GM19468 (cell line): ENCODE data around the gene BRCA1.
"Not testable (repeated sequence)": the region's sequence is repeated elsewhere in the genome, so short reads cannot be mapped to it uniquely, and the experiment has no call there.

Experiments used
- ATAC-seq: cut with Tn5 transposase; IDR thresholded peaks from one replicate; pipeline ENCODE4 v1.9.1; 2021; ENCODE audit warnings: mild to moderate bottlenecking, moderate library complexity, moderate number of reproducible peaks; ENCODE audit not compliant: unreplicated experiment; ENCODE audit errors: extremely low read depth

The BRCA1 gene

DNA sequence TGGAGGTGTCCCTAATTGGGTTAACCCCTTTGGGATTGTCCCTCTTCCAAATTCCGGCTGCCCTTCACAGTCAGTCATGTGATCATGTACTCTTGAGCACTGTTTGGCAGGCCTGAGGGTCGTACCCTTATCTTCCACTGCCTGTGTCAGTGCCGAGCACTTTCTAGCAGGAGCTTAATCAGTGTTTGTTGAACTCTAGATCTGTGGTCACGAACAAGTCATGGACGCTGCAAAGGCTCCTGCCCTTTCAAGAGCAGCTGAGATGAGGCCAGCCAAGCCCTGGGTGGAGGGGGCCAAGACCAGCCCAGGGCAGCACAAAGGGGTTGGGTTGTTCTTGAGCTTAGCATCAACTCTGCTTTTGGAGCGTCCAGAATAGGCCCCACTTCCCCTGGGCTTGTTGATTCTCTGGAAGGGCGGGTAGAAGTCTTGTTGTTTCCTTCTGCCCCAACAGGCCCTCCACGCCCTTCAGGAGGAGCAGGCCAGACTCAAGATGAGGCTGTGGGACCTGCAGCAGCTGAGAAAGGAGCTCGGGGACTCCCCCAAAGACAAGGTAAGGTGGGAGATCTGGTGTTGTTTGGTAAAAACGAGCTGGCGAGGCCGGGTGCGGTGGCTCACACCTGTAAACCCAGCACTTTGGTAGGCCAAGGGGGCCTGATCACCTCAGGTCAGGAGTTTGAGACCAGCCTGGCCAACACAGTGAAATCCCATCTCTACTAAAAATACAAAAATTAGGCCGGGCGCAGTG is 113.3 kb downstream of the BRCA1 start:
- no peak for ATAC-seq

DNA sequence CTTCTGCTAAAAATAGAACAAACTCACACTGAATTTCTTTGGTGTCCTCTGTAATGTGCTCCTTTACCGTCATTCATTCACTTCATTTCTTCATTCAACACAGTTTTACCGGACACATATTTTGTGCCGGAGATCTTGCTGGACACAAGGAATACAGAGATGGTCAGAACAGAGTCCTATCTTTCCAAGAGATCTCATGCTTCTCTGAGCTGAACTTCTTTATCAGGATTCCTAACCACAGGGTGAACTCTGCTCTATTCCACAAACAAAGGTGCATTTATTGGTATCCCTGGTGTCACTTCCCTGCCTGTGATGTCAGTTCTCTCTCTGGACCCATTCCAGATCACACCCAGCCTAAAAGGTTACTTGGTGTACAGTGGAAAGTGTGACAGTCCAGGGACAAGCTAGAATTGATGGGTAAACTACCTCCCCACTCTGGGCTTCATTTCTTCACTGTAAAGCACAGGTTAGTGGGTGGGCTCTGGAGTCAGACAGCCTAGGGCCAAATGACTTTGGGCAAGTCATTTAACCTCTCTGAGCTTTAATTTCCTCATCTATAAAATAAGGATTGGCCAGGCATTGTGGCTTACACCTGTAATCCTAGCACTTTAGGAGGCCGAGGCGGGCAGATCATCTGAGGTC is 114.4 kb downstream of the BRCA1 start:
- ATAC-seq = no peak

DNA sequence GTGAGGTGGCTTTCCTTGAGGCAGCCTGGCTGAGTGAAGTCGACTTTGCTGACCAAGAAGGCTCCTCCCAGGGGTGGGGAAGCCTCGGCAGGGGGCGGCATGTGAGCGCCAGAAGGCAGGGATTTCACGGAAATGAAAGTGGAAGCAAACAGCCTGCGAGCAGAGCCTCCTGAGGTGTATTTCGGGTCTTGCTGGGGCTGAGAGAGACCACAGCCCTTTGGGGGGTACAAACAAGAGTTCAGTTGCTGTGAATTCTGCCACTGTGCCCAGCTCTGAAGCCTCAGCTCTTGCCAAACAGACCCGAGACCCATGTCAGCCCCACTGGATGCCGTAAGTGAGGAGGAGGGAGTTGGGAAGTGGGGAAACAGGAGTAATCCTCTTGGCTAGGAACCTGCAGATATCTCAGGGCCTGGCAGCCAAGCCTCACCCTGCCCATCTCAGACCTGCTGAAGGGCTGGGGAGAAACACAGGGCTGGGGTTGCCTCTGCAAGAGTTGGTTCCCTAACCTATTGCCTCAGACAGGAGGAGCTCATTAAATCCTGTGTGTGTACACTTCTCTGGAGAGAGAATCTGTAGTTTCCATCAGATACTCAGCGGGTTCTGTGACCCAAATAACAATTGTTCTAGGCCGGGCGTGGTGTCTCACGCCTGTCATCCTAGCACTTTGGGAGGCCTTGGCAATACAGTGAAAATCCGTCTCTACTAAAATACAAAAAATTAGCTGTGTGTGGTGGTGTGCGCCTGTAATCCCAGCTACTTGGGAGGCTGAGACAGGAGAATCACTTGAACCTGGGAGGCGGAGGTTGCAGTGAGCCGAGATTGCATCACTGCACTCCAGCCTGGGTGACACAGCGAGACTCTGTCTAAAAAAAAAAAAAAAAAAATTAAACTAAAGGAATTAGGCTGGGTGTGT is 118.3 kb downstream of the BRCA1 start, which contains the start of gene IFI35:
Gene IFI35 (plus strand): TSS at position 146 of the 913 bp plus-strand sequence. CDS start 164 bp downstream, at position 310.
- ATAC-seq = no peak

DNA sequence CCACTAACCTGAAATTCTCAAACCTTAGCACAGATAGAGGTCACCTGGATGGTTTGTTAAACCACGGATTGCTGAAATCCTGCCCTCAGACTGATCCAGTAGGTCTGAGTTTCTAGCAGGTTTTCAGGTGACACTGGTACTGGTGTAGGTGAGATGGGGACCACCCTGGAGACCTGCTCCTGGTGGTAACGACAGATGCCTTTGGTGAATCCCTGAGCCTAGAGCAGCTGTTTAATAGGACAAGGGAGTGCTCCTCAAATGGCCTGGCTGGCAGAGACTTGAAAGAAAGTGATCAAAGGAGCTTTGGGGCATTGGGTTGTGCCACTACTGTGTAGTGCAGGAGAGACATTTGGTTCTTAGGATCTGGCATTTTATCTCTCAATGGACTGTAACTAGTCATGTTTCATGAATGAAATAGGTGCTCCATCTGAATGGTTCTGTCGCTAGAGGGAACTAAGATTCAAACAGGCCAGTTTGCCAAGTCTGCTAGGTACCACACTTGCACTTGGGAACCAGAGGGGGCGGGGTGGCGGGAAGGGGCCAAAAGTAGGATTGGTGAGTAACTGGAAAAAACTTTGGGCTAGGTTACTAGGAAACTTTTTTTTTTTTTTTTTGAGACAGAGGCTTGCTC is 121.5 kb downstream of the BRCA1 start:
- ATAC-seq = no peak

DNA sequence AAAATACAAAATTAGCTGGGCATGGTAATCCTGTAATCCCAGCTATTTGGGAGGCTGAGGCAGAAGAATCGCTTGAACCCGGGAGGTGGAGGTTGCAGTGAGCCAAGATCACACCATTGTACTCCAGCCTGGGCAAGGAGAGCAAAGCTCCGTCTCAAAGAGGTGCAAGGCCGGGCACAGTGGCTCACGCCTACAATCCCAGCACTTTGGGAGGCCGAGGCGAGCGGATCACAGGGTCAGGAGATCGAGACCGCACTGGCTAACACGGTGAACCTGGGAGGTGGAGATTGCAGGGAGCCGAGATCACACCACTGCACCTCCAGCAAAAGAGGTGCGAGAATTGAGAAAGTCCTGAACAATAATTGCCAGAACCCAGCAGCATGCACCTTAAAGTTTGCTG is 124.3 kb downstream of the BRCA1 start:
- not testable (repeated sequence) for ATAC-seq

DNA sequence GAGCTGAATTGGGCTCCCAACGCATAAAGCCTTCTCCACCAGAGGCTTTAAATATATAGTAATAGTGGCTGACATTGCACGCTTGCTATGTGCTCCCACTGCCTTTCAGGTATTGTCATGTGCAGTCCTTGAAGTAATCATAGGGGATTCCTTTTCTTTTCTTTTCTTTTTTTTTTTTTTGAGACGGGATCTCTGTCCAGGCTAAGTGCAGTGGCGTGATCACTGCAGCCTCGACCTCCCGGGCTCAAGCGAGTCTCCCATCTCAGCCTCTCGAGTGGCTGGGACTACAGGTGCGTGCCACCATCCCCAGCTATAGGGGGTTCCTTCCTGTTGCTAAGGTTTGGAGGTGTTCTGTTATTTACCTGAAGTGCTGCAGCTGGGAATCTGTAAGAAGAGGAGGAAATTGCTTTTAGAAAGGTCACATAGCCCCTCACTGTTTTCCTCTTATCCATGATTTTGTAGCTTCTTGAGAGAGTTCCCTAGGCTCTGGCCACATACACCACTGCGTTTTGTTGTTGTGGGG is 126.1 kb downstream of the BRCA1 start:
- no peak for ATAC-seq

DNA sequence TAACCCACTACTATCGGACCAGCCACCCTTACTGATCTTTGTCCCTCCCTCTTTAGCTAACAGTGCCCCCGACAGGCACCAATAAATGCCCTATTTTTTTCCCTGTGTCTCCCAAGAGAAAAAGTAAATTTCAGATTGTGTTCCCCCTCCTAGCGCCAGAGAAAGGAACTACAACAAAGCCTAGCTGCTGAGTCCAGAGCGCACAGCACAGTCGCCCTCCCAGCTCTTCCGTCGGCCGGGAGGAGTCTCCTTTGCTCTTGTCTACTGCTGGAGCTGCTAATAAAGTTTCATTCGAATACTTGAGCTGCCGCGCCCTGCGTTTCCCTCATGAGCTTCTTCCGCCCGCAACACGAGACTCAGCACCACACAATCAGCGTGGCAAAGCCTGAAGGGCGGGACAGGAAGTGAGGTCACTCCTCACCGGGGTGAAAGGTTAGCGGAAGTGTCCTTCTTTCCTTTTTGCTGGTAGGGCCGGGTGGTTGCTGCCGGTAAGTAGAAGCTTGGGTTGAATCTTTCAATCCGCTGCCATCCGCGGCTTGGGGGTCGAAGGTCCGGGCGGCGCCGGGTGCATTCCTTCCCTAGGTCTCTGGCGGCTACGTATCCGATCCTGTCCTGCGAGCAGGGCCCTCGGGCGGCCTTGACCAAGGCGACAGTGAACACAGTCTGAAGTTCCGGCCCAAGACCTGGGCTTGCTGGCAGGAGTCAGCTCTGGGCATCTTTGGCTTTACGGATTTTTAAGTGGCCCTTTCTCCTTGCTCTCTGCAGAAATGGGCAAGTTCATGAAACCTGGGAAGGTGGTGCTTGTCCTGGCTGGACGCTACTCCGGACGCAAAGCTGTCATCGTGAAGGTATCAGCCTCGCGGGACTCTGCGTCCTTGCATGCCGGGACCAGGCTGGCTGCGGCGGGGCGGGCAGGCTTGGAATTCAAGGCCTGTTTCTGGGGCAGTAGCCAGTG is 126.9 kb downstream of the BRCA1 start, which contains the start of gene RPL27:
Gene RPL27 (plus strand): TSS at position 436 of the 955 bp plus-strand sequence. CDS start 332 bp downstream, at position 768.
- peak; percentile 85 for ATAC-seq

DNA sequence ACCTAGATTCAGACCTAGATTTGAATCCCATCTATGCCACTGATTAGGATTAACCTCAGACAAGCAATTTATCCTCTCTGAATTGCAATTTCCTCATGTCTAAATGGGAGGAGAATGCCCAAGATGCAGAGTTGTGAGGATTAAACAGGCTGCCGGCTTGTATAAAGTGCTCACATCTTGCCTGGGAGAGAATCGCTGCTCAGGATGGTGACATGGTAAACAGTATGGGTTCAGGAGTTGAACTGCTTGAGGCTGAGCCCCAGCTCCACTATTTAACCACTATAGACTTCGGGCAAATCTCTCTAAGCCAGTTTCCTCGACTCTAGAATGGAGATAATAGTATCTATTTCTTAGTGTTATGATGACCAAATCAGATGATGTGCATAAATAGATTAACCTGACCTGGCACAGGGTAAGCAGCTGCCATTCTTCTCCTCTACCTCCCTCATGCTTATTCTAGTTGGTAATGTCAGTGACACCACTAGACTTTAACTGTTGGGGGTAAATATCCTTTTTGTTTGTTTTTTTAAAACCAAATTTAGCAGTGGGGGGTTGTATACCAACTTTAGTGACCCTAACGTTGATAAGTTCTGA is 127.7 kb downstream of the BRCA1 start:
- ATAC-seq = no peak
